Ascending aorta (tissue), 2 donors: ENCODE measurements around the gene PTTG1IP2. TPM values are rescaled to one million over a fixed set of nuclear protein-coding genes. Genes with fewer than 3 reads are reported as not detected.
A peak's percentile ranks its signal among the peaks of the same experiment; 100 is the strongest.

Source experiments
- DNase-seq, 2 donors: peaks; one replicate each; pipeline ENCODE4 v3.0.0-alpha.2; 2019; ENCODE audit warnings: low spot score in 2 of 2
- H3K27ac ChIP-seq, 2 donors: fragments of 200-600 bp; sonication (generic); one replicate each; pipeline ENCODE4 v1.5.1; 2016 to 2017; ENCODE audit warnings: mild to moderate bottlenecking in 1 of 2
- H3K27me3 ChIP-seq: fragments of 200-600 bp; sonication (generic); one replicate; pipeline ENCODE4 v1.5.1; 2017
- H3K36me3 ChIP-seq, 2 donors: fragments of 200-600 bp; sonication (generic); one replicate each; pipeline ENCODE4 v1.5.1; 2016
- H3K4me1 ChIP-seq, 2 donors: fragments of 200-600 bp; sonication (generic); one replicate each; pipeline ENCODE4 v1.5.1; 2016 to 2017; ENCODE audit warnings: mild to moderate bottlenecking in 1 of 2
- H3K4me3 ChIP-seq, 2 donors: fragments of 200-600 bp; sonication (generic); one replicate each; pipeline ENCODE4 v1.5.1; 2016 to 2017; ENCODE audit warnings: mild to moderate bottlenecking in 1 of 2
- H3K9me3 ChIP-seq, 2 donors: fragments of 200-600 bp; sonication (generic); one replicate each; pipeline ENCODE4 v1.5.1; 2016
- intact Hi-C: fragments of 100-400 bp; cut with DNase I; formaldehyde crosslinking; loops from one replicate; pipeline ENCODE4 v1.15.1; 2023
- total RNA-seq: library from RNA; depleted of rRNA; stranded (reverse); fragments of >200 nt; gene quantifications from one replicate; pipeline ENCODE4 v1.1.0, GENCODE V29; 2016
- TF ChIP-seq, protein P1 (sequence below), 3 experiments: fragments of 200-600 bp in 2 of 3; fragments of 450-650 bp in 1 of 3; sonication (generic) in 2 of 3; IDR thresholded peaks; one replicate each; pipeline ENCODE4 v1.5.1; 2016 to 2019; ENCODE audit warnings: antibody characterized with exemption in 3 of 3, mild to moderate bottlenecking in 1 of 3, moderate library complexity in 1 of 3

The PTTG1IP2 gene
- total RNA-seq, 1 donor from 2014 or later: not detected

DNA sequence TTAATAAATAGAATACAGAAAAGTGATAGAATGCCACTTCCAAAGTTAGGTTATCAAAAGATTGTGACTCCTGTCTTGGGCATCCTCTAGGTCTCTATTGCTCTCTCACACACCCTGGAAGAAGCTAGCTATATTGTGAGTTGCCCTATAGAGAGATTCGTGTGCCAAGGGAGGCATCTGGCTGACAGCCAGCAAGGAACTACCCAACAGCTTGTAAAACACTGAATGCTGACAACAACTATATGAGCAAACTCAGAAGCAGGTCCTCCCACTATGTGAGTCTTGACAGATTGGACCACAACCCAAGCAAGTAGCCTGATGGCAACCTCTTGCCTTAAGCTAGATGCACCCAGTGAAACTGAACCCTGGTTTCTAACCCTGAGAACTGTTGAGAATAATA is 71.0 kb downstream of the PTTG1IP2 start:
- Histone ChIP-seq H3K9me3 (no peaks in the 10 kb centered on the region), H3K27me3 (no peaks in the 10 kb centered on the region), H3K4me3 (no peak overlapping the region), H3K4me1 (no peaks in the 10 kb centered on the region), H3K27ac (no peak overlapping the region), H3K36me3 (no peaks in the 10 kb centered on the region)
- intact Hi-C loops: no loop called here
- TF ChIP-seq, protein P1, sequence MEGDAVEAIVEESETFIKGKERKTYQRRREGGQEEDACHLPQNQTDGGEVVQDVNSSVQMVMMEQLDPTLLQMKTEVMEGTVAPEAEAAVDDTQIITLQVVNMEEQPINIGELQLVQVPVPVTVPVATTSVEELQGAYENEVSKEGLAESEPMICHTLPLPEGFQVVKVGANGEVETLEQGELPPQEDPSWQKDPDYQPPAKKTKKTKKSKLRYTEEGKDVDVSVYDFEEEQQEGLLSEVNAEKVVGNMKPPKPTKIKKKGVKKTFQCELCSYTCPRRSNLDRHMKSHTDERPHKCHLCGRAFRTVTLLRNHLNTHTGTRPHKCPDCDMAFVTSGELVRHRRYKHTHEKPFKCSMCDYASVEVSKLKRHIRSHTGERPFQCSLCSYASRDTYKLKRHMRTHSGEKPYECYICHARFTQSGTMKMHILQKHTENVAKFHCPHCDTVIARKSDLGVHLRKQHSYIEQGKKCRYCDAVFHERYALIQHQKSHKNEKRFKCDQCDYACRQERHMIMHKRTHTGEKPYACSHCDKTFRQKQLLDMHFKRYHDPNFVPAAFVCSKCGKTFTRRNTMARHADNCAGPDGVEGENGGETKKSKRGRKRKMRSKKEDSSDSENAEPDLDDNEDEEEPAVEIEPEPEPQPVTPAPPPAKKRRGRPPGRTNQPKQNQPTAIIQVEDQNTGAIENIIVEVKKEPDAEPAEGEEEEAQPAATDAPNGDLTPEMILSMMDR (IDR thresholded peaks at IDR 0.05): no peak
- no peak for DNase-seq

DNA sequence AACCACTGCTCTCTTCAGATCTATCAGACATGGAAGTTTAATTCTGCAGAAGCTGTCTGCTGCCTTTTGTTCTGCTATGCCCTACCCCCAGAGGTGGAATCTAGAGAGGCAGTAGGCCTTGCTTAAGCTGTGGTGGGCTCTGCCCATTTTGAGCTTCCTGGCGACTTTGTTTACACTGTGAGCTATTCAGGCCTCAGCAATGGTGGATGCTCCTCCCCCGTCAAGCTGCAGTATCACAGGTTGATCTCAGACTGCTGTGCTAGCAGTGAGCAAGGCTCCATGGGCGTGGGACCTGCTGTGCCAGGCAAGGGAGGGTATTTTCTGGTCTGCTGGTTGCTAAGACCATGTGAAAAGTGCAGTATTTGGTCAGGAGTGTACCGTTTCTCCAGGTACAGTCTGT is 81.6 kb downstream of the PTTG1IP2 start:
- Histone ChIP-seq H3K27me3 (no peaks in the 10 kb centered on the region), H3K9me3 (no peaks in the 10 kb centered on the region), H3K4me3 (no peak overlapping the region), H3K36me3 (no peaks in the 10 kb centered on the region), H3K27ac (no peak overlapping the region), H3K4me1 (no peaks in the 10 kb centered on the region)
- intact Hi-C loops: loop anchor here (5.0 to 10.0 kb wide), 2 partner anchors 71 to 484 kb away; no protein-coding TSS in a partner anchor
- TF ChIP-seq, protein P1 (IDR thresholded peaks at IDR 0.05): no peak
- DNase-seq: no peak

- Histone ChIP-seq H3K9me3 (no peaks in the 10 kb centered on the region), H3K4me3 (no peak overlapping the region), H3K4me1 (no peaks in the 10 kb centered on the region), H3K36me3 (no peaks in the 10 kb centered on the region), H3K27ac (no peak overlapping the region), H3K27me3 (no peaks in the 10 kb centered on the region)
- TF ChIP-seq, protein P1 (IDR thresholded peaks at IDR 0.05): peak in 2 of 3 experiments; percentile 29 to 47
- intact Hi-C loops: loop anchor here (5.0 to 10.0 kb wide), 2 partner anchors 70 to 482 kb away; no protein-coding TSS in a partner anchor
- no peak for DNase-seq
Measured at GRCh38 chr7:90552521-90552920, 83.1 kb downstream of the PTTG1IP2 start.

DNA sequence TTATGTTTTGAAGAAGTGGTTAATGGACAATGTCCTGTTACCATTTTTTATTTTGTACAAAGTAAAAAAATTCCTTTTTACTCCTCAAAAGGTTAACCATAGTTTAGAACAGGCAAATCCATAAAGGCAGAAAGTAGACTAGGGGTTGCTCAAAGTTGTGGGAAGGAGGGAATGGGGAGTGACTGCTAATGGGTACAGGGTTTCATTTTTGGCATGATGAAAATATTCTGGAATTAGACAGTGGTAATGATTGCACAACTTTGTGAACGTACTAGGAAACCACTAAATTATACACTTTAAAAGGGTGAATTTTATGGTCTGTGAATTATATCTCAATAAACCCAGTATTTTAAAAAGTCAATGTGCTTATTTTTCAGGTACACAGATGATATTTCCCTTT is 91.3 kb downstream of the PTTG1IP2 start:
- Histone ChIP-seq H3K27me3 (no peaks in the 10 kb centered on the region), H3K27ac (no peak overlapping the region), H3K9me3 (no peaks in the 10 kb centered on the region), H3K4me3 (no peak overlapping the region), H3K4me1 (no peaks in the 10 kb centered on the region), H3K36me3 (no peaks in the 10 kb centered on the region)
- TF ChIP-seq, protein P1 (IDR thresholded peaks at IDR 0.05): no peak
- no peak for DNase-seq
- intact Hi-C loops: no loop called here

Other genes with a start within 250 kb of the PTTG1IP2 start
- gene CFAP69, start 224.5 kb upstream of the PTTG1IP2 start, total RNA-seq: 0.85 TPM
- gene FAM237B, start 148.3 kb upstream of the PTTG1IP2 start, total RNA-seq: not detected
- gene GTPBP10, start 122.9 kb upstream of the PTTG1IP2 start, total RNA-seq: 4.5 TPM
- gene CLDN12, start 66.2 kb upstream of the PTTG1IP2 start, total RNA-seq: 55.3 TPM
- gene CDK14, start 126.7 kb downstream of the PTTG1IP2 start, total RNA-seq: 5.1 TPM